ENCODE results near the gene KCNQ1.

DNA sequence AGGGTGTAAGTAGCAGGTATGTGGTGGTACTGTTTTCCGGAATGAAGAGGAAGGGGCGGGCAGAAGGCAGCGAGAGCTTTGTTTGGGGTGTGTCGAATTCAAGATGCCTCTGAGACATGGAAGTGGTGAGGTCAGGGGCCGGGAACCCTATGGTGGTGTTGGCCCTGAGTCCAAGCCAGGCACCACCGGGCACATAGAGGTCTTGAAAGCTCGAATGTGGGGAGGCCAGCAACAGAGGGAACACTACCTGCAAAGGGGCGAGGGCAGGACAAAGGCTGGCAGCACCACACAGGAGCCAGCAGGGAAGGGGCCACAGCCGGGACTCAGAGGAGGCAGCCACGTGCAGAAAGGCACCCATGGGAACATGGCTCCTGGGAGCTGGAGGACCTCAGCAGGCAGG is 383.0 kb downstream of the KCNQ1 start:
- TF ChIP-seq, protein P1, sequence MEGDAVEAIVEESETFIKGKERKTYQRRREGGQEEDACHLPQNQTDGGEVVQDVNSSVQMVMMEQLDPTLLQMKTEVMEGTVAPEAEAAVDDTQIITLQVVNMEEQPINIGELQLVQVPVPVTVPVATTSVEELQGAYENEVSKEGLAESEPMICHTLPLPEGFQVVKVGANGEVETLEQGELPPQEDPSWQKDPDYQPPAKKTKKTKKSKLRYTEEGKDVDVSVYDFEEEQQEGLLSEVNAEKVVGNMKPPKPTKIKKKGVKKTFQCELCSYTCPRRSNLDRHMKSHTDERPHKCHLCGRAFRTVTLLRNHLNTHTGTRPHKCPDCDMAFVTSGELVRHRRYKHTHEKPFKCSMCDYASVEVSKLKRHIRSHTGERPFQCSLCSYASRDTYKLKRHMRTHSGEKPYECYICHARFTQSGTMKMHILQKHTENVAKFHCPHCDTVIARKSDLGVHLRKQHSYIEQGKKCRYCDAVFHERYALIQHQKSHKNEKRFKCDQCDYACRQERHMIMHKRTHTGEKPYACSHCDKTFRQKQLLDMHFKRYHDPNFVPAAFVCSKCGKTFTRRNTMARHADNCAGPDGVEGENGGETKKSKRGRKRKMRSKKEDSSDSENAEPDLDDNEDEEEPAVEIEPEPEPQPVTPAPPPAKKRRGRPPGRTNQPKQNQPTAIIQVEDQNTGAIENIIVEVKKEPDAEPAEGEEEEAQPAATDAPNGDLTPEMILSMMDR (IDR thresholded peaks at IDR 0.05) = no peak
- no peak for TF ChIP-seq EP300 (IDR thresholded peaks at IDR 0.05)

Data from gastroesophageal sphincter (tissue), 3 donors.